ENCODE results near the gene PHETA1.
"Not testable (repeated sequence)": the region's sequence is repeated elsewhere in the genome, so short reads cannot be mapped to it uniquely, and the experiment has no call there.

The PHETA1 gene

GRCh38 chr12:111405149-111405858 is 36.4 kb upstream of the PHETA1 start:
- peak; percentile 98 for DNase-seq

DNA sequence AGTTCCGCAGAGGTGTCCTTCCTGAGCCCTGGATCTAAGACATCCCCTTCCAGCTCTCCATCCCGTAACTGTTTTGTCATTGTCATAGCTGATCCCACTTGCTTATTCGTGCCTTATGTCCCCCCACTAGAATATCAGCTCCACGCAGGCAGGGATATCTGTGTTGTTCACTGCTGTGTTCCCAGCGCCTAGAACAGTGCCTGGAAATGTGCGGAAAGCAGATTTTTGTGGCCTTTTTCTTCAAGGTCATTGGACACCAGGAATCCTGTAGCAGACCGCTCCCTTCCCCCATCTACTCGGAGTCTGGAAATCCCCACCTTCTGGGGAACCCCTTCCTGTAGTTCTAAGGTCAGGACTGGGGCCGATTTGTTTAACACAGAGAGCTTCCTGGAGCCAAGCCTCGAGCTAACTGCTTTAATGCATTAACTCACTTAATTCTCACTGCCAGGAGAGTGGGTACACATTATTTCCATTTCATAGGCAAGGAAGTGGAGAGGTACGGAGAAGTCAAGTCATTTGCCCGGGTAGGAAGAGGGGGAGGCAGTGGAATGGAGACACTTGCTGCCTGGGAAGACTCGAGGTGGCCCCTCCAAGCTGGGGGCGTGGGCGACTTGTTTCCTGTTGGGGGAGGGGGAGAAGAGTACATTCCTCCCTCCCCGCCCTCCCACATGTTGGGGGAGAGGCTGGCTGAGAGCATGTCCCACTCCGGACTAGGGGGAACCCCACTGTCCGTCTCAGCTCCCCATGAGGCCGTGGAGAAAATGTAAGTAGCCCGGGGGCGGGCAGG is 35.7 kb upstream of the PHETA1 start:
- peak; percentile 77 for DNase-seq

- DNase-seq, result not testable (repeated sequence)
These were observed 33.6 kb upstream of the PHETA1 start for GRCh38 chr12:111402490-111402824.

DNA sequence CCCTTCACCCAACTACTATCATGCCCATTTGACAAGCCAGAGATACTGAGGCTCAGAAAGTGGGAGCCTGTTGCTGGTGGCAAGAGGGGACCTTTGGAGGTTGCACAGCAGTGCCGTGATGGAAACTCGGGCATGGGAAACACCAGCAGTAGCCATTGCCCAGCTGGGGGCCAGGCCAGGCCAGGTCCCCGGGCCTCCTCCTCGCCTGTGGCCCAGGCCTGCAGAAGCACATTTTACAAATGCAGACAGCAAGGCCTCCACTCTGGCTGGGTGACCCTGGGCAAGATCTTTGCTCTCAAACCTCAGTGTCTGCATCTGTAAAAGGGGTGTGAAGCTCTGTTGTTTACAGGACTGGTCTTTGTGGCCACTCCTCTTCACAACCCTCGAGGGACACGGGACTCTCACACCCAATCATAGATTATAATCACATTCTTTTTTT is 32.3 kb upstream of the PHETA1 start:
- no peak for DNase-seq

- not testable (repeated sequence) for DNase-seq
These were observed 31.0 kb upstream of the PHETA1 start for GRCh38 chr12:111399741-111400404.

- DNase-seq, result no peak
These were observed 29.6 kb upstream of the PHETA1 start for GRCh38 chr12:111398530-111398929.

GRCh38 chr12:111396726-111397445 is 28.0 kb upstream of the PHETA1 start:
- peak; percentile 86 for DNase-seq

- not testable (repeated sequence) for DNase-seq
These were observed 27.4 kb upstream of the PHETA1 start for GRCh38 chr12:111396271-111396670.

GRCh38 chr12:111395336-111396187 is 26.7 kb upstream of the PHETA1 start:
- DNase-seq, result no peak

DNA sequence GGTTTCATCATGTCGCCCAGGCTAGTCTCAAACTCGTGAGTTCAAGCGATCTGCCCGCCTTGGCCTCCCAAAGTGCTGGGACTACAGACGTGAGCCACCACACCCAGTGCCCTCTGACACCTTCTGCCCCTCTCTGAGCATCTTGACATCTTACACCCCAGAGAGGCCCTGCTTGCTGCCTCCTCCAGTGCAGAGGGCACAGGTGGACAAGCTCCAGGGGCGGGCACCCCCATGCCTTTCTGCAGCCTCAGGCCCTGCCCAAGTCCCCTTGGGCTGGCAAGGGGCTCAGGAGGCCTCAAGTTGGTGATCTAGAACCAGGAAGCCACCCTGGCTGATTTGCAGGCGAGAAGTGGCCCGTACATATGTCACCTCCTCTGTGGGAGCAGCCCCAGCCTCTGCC is 25.6 kb upstream of the PHETA1 start:
- no peak for DNase-seq

DNA sequence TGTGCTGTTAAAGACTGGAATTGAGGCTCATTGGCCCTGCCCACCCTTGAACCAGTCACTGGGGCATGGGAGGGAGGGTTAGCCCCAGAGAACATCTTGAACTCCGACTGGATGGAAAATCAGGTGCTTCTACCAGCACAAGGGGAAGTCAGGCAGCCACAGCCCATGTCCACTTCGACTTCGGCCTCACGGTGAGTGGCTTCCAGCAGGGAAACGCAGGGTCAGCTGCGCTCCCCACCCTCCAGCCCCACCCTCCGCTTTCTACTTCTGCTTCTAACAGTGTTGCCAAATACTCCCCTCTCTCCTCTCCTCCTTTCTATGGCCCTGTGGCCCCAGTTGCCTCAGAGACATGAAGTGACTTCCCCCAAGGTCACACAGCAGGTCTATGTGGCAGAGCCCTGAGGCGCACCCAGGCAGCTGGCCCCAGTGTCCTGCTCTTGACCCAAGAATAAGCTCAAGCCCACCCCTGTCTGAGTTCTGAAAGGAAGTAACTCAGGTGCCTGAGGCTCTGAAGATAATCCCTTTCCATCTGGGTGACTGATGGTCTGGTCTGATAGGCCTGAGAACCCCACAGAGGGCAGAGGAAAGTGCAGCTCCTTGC is 24.9 kb upstream of the PHETA1 start:
- no peak for DNase-seq

- no peak for DNase-seq
These were observed 22.0 kb upstream of the PHETA1 start for GRCh38 chr12:111390910-111391309.

- DNase-seq, result no peak
These were observed 20.7 kb upstream of the PHETA1 start for GRCh38 chr12:111389635-111390034.

DNA sequence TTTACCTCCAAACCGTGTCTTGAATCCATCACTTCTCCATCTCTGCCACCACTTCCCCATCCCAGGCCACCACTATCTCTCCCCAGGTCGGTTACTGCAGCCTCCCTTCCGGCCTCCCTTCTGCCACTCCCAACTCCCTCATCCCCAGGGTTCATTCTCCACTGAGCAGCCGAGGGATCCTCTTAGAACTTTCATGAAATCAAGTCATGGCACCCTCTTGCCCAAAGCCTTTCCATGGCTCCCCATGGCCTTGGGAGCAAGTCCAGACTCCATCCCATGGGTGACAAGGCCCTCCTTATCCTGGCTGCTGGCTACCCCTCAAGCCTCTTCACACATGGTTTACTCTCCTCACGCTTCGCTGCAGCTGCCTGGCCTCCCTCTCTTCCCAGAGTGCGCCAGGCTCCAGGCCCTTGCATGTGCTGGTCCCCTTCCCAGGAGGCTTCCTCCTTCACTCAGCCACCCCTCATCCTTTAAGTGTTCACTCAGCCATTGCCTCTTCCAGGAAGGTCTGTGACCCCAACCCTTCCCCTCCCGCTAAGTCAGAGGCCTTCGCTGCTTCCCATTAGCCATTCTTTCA is 18.9 kb upstream of the PHETA1 start:
- DNase-seq, result no peak

DNA sequence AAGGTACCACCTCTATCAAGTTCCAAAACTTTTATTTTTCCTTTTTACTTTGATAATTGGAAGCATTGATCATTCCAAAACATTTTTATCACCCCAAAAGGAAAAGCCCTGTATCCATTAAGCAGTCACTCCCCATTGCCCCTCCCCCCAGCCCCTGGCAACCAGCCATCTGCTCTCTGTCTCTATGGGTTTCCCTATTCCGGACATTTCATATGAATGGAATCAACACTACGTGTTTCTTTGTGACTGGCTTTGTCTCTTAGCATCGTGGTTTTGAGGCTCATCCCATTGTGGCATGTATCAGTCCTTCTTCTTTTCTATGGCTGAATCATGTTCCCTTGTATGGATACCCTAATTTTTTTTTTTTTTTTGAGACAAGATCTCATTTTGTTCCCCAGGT is 18.0 kb upstream of the PHETA1 start:
- DNase-seq, result no peak

GRCh38 chr12:111384596-111384995 is 15.7 kb upstream of the PHETA1 start:
- DNase-seq, result no peak

DNA sequence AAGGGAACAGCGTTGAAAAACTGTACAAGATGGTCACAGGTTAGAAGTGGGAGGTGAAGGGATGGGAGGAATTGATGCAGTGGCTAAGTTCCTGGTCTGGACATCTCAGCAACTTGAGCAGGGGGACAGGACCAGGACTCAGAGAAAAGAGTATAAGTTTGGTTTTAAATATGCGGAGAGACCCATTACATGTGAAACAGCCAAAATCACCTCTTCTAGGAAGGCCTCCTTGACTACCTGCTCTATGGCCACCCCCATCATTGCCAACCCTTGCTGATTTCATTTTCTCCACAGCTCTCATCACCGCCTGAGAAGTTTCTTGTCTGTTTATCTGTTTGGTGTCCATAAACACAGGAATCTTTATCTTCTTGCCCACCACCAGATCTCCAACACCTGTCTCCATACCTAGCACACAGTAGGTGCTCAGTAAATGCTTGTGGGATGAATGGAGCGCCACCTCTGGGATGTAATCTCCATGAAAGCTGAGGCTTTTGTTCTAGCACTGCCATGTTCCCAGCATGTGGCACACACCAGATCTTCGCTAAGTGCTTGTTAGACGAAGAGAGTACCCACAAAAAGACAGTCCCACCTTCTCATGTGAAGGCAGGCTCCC is 11.2 kb upstream of the PHETA1 start:
- no peak for DNase-seq

DNA sequence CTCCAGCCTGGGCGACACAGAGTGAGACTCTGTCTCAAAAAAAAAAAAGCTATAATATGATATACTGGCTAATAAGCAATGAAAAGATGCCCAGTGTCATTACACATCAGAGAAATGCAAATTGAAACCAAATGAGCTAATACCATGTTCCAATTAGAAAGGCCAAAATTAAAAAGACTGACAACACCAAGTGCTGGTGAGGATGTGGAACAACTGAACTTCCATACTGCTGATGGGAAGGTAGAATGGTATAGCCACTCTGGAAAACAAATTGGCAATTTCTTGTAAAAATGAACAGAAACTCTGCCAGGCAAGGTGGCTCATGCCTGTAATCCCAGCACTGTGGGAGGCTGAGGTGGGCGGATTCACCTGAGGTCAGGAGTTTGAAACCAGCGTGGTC is 8.5 kb upstream of the PHETA1 start:
- no peak for DNase-seq

GRCh38 chr12:111373231-111373630 is 4.3 kb upstream of the PHETA1 start:
- DNase-seq, result not testable (repeated sequence)

GRCh38 chr12:111369496-111370220 is 763 bp upstream of the PHETA1 start:
- no peak for DNase-seq

All from CD4-positive, alpha-beta T cell treated with Interleukin-17A for 1 hour (primary cell).